ENCODE data around the gene TRNP1. TPM values are rescaled to one million over a fixed set of nuclear protein-coding genes. Genes with fewer than 3 reads are reported as not detected.

TRNP1 gene
- total RNA-seq, 4 donors from 2014 or later, result 33.6 to 50.3 (median 41.5) TPM

DNA sequence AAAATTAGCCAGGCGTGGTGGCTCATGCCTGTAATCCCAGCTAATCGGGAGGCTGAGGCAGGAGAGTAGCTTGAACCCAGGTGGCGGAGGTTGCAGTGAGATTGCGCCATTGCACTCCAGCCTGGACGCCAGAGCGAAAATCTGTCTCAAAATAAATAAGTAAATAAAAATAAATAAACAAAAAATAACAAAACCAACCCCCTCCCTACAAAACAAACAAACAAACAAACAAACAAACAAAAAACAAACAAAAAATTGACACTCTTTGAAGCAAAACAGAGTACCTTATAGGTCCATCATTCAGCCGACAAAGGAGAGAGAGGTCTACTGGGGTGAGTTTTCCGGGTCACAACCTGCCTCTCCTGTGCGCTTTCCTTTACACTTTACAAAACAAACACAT lies 27.9 kb upstream of the TRNP1 start:
- H3K9me3 ChIP-seq, result no peaks in the 10 kb centered on the region
- no peak overlapping the region for H3K4me3 ChIP-seq
- H3K36me3 ChIP-seq, result no peaks in the 10 kb centered on the region
- DNase-seq (ENCODE audit: extremely low spot score), result no peak
- H3K27me3 ChIP-seq, result peaks cover 2 to 49% (median 5%) of the 10 kb centered on the region in 4 donors
- H3K27ac ChIP-seq (replicated peaks in 1 of 4), result no peak overlapping the region
- no peaks in the 10 kb centered on the region for H3K4me1 ChIP-seq
- WGBS, result 92% methylated on average over 9 of the region's 9 CpGs
- TF ChIP-seq, protein P1, sequence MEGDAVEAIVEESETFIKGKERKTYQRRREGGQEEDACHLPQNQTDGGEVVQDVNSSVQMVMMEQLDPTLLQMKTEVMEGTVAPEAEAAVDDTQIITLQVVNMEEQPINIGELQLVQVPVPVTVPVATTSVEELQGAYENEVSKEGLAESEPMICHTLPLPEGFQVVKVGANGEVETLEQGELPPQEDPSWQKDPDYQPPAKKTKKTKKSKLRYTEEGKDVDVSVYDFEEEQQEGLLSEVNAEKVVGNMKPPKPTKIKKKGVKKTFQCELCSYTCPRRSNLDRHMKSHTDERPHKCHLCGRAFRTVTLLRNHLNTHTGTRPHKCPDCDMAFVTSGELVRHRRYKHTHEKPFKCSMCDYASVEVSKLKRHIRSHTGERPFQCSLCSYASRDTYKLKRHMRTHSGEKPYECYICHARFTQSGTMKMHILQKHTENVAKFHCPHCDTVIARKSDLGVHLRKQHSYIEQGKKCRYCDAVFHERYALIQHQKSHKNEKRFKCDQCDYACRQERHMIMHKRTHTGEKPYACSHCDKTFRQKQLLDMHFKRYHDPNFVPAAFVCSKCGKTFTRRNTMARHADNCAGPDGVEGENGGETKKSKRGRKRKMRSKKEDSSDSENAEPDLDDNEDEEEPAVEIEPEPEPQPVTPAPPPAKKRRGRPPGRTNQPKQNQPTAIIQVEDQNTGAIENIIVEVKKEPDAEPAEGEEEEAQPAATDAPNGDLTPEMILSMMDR (IDR thresholded peaks at IDR 0.05), result no peak
- TF ChIP-seq POLR2A (IDR thresholded peaks at IDR 0.05; ENCODE audit: low read depth) (no peak), POLR2AphosphoS5 (IDR thresholded peaks at IDR 0.05) (no peak), EP300 (IDR thresholded peaks at IDR 0.05) (no peak)
- intact Hi-C loops (cut with DNase I), result loop anchor here (5.0 kb wide), 1 partner anchor 132 kb away; no protein-coding TSS in a partner anchor

DNA sequence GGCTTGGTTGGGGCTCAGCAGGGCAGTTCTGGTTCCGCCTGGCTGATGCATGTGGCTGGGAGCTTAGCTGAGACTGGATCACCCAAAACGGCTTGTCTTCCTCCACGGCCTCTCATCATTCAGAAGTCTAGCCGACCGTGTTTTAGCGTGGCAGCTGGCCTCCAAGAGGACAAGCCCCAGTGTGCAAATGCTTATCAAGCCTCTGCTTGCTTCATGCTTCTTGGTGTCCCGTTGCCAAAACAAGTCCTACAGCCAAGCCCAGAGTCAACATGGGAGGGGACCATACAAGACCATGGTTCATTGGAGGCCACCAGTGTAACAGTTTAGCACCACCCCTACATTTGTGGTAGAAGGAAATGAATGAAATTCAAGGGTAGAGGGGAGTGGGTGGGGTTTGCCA lies 22.7 kb upstream of the TRNP1 start:
- TF ChIP-seq, protein P1 (IDR thresholded peaks at IDR 0.05), result no peak
- TF ChIP-seq POLR2A (IDR thresholded peaks at IDR 0.05; ENCODE audit: low read depth) (no peak), POLR2AphosphoS5 (IDR thresholded peaks at IDR 0.05) (no peak), EP300 (IDR thresholded peaks at IDR 0.05) (no peak)
- no peak overlapping the region for H3K4me3 ChIP-seq
- intact Hi-C loops (cut with DNase I), result no loop called here
- peaks cover 0 to 26% (median 1%) of the 10 kb centered on the region in 4 donors for H3K27me3 ChIP-seq
- H3K27ac ChIP-seq (replicated peaks in 1 of 4), result no peak overlapping the region
- no peaks in the 10 kb centered on the region for H3K9me3 ChIP-seq
- H3K4me1 ChIP-seq, result no peaks in the 10 kb centered on the region
- no peaks in the 10 kb centered on the region for H3K36me3 ChIP-seq
- no peak for DNase-seq (ENCODE audit: extremely low spot score)
- 64% methylated on average over 7 of the region's 7 CpGs for WGBS

DNA sequence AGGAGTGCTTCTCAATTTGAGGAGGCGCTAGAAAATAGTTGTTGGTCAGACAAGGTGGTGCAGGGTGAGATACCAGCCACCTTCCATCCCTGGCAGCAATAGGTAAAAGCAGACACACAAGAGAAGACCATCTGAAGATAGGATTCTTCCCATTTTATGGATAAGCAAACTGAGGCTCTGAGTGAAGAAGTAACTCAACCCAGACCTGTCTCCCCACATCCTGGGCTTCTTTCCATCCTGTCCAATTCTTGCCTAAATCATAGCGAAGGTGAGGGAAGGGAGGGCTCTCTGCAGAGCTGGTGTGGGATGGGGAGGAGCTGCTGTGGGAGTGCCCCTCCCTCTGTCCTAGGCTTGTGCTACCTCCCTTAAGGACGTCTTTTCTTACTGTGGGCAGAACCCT lies 21.9 kb upstream of the TRNP1 start:
- Histone ChIP-seq H3K9me3 (no peaks in the 10 kb centered on the region), H3K27ac (replicated peaks in 1 of 4) (no peak overlapping the region), H3K36me3 (no peaks in the 10 kb centered on the region), H3K27me3 (peaks cover 0 to 26% (median 1%) of the 10 kb centered on the region in 4 donors), H3K4me1 (no peaks in the 10 kb centered on the region), H3K4me3 (no peak overlapping the region)
- no peak for DNase-seq (ENCODE audit: extremely low spot score)
- 78% methylated on average over 3 of the region's 3 CpGs for WGBS
- no peak for TF ChIP-seq EP300 (IDR thresholded peaks at IDR 0.05)
- no peak for TF ChIP-seq POLR2AphosphoS5 (IDR thresholded peaks at IDR 0.05)
- no peak for TF ChIP-seq POLR2A (IDR thresholded peaks at IDR 0.05; ENCODE audit: low read depth)
- TF ChIP-seq, protein P1 (IDR thresholded peaks at IDR 0.05), result no peak
- intact Hi-C loops (cut with DNase I), result no loop called here

DNA sequence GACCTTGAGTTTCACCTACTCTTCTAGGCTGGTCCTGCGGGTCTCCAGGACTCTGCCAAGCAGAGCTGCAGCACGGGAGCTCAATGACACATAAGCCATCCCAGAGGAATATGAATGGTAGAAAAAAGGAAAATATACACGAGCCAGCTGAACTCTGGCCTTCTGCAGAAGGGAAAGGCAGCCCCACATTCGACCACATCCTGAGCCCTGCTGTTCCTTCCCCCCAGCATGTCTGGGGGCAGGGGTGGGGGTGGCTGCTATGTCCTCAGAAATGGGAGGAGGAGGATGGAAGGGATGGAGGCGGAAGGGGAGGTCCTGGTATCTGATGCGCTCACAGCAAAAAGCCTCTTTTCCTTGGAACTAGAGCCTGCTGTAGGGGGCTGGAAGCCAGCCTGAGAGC lies 21.1 kb upstream of the TRNP1 start:
- Histone ChIP-seq H3K4me3 (no peak overlapping the region), H3K27ac (replicated peaks in 1 of 4) (no peak overlapping the region), H3K27me3 (peaks cover 0 to 26% (median 1%) of the 10 kb centered on the region in 4 donors), H3K4me1 (no peaks in the 10 kb centered on the region), H3K9me3 (no peaks in the 10 kb centered on the region), H3K36me3 (no peaks in the 10 kb centered on the region)
- DNase-seq (ENCODE audit: extremely low spot score), result no peak
- intact Hi-C loops (cut with DNase I), result no loop called here
- TF ChIP-seq POLR2AphosphoS5 (IDR thresholded peaks at IDR 0.05) (no peak), EP300 (IDR thresholded peaks at IDR 0.05) (no peak), POLR2A (IDR thresholded peaks at IDR 0.05; ENCODE audit: low read depth) (no peak)
- TF ChIP-seq, protein P1 (IDR thresholded peaks at IDR 0.05), result no peak
- 39% methylated on average over 6 of the region's 6 CpGs for WGBS

DNA sequence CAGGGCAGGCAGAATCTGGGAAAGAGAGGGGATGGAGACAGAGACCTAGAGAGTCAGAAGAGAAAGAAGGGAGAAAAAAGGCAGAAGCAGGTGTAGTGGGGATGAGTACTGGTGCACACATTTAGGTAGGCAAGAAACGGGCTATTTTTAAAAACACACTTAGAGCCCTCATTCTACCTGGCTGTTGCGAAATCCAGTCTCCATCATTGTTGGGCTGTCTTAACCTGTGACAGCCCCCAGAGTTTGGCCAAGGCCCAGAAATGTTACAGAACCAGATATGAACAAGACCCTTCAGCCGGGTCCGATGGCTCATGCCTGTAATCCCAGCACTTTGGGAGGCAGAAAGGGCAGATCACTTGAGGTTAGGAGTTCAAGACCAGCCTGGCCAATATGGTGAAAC lies 20.7 kb upstream of the TRNP1 start:
- intact Hi-C loops (cut with DNase I), result no loop called here
- WGBS, result 92% methylated on average over 4 of the region's 4 CpGs
- Histone ChIP-seq H3K4me3 (no peak overlapping the region), H3K27ac (replicated peaks in 1 of 4) (no peak overlapping the region), H3K4me1 (no peaks in the 10 kb centered on the region), H3K9me3 (no peaks in the 10 kb centered on the region), H3K27me3 (peaks cover 0 to 26% (median 1%) of the 10 kb centered on the region in 4 donors), H3K36me3 (no peaks in the 10 kb centered on the region)
- no peak for DNase-seq (ENCODE audit: extremely low spot score)
- TF ChIP-seq, protein P1 (IDR thresholded peaks at IDR 0.05), result no peak
- TF ChIP-seq POLR2AphosphoS5 (IDR thresholded peaks at IDR 0.05), result no peak
- no peak for TF ChIP-seq POLR2A (IDR thresholded peaks at IDR 0.05; ENCODE audit: low read depth)
- no peak for TF ChIP-seq EP300 (IDR thresholded peaks at IDR 0.05)
